GM18951 (cell line): ENCODE data around the gene REV3L.

Source experiments
- POLR2A ChIP-seq: IDR thresholded peaks from 4 replicates; pipeline ENCODE4 v1.6.1; 2011; ENCODE audit warnings: mild to moderate bottlenecking; ENCODE audit not compliant: insufficient read length, insufficient read depth; ENCODE audit errors: extremely low read depth
- in situ Hi-C: fragments of 300-500 bp; cut with MboI; formaldehyde crosslinking; loops from one replicate; pipeline ENCODE4 v1.12.0; 2022; ENCODE audit warnings: low sequenced_read_pairs, mixed read lengths, inconsistent platforms; ENCODE audit not compliant: unreplicated experiment

Gene REV3L

GRCh38 chr6:111379831-111380230 is 103.2 kb downstream of the REV3L start:
- no peak for TF ChIP-seq POLR2A
- in situ Hi-C loops = no loop called here

DNA sequence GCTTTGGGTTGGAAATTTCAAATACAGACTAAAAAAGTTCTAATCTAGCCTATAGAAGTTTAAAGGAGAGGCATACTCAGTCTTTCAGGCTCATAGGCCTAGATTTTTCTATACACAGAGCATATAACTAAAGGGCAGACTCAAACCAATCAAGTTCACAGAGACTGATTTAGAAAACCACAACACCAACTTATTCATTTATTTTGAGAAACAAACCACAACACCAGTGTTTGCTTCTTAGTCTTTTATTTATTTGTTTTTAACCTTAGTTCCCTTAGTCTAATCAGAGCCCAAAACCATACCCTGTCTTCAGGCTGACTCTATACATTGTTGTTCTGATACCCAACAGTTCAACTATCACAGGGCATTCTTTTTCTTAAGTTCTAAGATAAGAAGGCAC is 103.7 kb downstream of the REV3L start:
- in situ Hi-C loops = no loop called here
- no peak for TF ChIP-seq POLR2A

DNA sequence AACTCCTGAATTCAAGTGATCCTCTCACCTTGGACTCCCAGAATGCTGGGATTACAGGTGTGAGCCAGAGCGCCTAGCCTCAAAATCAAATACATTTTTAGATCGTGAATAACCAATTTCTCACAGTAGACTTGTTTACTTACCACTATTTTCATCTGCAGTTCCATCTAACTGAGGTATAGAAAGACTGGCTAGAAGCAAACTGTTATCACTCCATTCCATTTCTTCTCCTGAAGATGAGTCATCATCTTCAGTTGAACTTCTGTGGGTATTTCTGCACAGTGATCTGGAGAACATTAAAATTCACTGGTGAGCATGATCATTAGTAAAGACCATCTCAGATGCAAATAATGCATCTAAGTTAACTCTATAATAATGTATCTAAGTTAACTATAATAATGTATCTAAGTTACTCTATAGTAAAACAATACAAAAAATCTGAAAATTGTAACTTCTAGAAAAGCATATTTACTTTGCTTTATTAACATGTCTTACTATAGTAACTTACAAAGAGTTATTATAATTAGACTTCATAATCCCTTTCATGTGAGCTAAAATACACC is 105.4 kb downstream of the REV3L start:
- TF ChIP-seq POLR2A = no peak
- in situ Hi-C loops = no loop called here

GRCh38 chr6:111367393-111368088 is 115.5 kb downstream of the REV3L start:
- in situ Hi-C loops = no loop called here
- TF ChIP-seq POLR2A = no peak

DNA sequence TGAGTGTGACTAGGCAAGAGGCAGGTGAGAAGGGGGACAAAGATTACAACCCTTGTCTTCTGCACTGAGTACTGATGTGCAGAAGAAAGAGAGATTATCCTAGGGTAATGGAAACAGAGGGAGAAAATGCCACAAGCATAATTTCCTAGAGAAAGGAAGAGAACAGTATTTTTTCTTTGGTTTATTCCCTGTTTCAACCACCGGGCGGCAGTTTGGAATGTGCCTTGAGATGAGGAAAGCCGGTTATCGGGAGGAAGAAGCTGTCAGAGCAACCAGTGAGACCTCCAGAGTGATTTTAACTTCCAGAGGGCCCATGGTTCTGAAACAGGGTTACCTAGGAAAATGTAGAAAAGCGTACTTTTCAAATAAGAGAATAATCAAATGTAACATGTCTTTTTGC is 121.4 kb downstream of the REV3L start:
- in situ Hi-C loops = no loop called here
- TF ChIP-seq POLR2A = no peak

- TF ChIP-seq POLR2A = no peak
- in situ Hi-C loops = no loop called here
Observed at GRCh38 chr6:111358454-111358853, 124.6 kb downstream of the REV3L start.

DNA sequence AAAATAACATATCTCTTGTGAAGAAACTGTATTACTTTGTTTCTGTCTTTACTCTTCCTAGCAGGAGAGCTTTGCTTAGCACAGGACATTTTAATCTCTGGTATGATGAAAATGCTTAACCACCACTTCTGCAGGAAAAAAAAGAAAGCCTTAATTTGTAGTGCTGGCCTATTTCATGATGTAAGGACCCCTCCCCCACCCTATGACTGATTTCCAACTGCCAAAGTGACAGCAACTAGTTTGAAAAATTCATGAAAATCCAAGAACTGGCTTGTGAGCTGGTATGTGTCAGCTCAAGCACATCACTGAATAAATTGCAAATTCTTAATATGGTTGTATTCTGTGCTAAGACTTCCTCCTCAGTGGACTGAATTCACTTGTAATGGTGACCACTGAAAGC is 125.3 kb downstream of the REV3L start:
- in situ Hi-C loops = no loop called here

GRCh38 chr6:111356551-111356950 is 126.5 kb downstream of the REV3L start:
- TF ChIP-seq POLR2A = no peak
- in situ Hi-C loops = no loop called here

More for the DNA sequence above, 125.3 kb downstream of the REV3L start:
- TF ChIP-seq POLR2A = no peak

GRCh38 chr6:111354758-111355555 is 128.1 kb downstream of the REV3L start:
- no peak for TF ChIP-seq POLR2A
- in situ Hi-C loops = no loop called here

DNA sequence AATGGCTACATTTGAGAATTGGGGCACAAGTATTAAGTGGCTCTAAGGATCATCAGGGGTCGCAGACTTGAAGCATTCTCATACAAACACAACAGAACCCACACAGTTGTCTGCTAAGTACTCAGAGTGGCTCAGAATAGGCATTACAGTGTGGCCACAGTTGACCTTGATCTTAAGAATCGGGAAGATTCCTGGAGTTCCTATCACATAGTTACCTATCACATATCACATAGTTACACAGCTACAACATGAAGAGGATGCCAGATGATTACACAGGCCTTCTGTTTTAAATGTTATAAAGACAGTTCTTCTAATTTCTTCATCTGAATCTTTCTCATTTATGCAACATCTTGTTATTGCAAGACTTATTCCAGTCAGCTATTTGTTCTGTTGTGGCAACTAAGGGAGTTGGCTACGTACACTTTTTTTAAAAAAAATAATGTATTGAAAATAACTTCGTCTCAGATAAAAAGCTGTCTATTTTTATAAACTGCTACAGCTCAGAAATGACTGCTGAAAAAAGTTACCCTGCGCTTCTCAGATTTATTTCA is 129.0 kb downstream of the REV3L start:
- no peak for TF ChIP-seq POLR2A
- in situ Hi-C loops = no loop called here

- in situ Hi-C loops = no loop called here
Observed at GRCh38 chr6:111347589-111347988, 135.4 kb downstream of the REV3L start.

GRCh38 chr6:111342913-111343312 is 140.1 kb downstream of the REV3L start:
- in situ Hi-C loops = no loop called here

More at GRCh38 chr6:111347589-111347988, 135.4 kb downstream of the REV3L start:
- TF ChIP-seq POLR2A = no peak

DNA sequence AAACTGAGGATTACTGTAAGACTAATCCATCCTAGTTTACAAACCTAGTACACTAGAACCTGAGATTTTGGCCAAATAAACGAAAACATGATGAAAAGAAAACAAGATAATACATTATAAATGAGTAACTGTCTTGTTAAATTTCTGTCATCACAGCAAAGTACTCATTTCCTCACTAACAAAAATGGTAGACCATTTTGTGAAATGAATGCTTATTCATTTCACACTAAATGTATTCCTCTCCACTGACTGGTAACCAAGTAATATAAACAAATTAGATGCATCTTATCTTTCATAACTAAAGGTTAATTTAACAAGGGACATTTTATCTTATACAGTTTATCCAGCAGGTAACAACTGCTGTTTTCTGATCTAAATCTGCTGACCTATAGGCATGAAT is 143.7 kb downstream of the REV3L start:
- in situ Hi-C loops = no loop called here

More at GRCh38 chr6:111342913-111343312, 140.1 kb downstream of the REV3L start:
- no peak for TF ChIP-seq POLR2A

More for the DNA sequence above, 143.7 kb downstream of the REV3L start:
- no peak for TF ChIP-seq POLR2A
